ENCODE results near the gene RPL5. TPM values are rescaled to one million over a fixed set of nuclear protein-coding genes. Genes with fewer than 3 reads are reported as not detected.

RPL5 gene
- total RNA-seq, 4 donors from 2014 or later: 1,085 to 2,182 (median 1,790) TPM

DNA sequence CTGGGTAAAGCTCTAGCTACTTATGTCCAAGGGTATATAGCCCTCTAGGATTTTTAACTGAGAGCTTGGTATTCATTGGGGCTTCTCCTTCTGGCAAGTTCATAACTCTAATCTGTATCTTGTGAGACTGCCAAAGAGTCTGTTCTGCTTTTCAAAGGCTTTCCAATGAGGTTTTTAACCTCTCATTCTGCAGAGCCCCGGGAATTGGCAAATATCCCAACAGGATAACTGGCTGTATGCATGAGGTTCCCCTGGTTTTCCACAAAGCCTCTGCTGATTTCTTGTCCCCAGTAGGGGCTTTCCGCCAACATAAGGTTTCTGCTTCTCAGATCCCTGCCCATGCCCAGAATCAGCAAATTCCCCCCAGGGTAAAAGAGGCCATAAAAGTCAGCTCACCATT is 40.9 kb downstream of the RPL5 start:
- H3K36me3 ChIP-seq: peaks cover 0 to 2% (median 0%) of the 10 kb centered on the region in 4 donors
- peaks cover 0 to 16% (median 14%) of the 10 kb centered on the region in 4 donors for H3K4me1 ChIP-seq
- H3K4me3 ChIP-seq: no peak overlapping the region
- no peak overlapping the region for H3K27ac ChIP-seq (replicated peaks in 1 of 4)
- WGBS: 83% methylated on average over 2 of the region's 2 CpGs
- H3K9me3 ChIP-seq: peaks cover 0 to 6% (median 0%) of the 10 kb centered on the region in 4 donors
- intact Hi-C loops (cut with DNase I): no loop called here
- no peak for DNase-seq (ENCODE audit: extremely low spot score)
- TF ChIP-seq, protein P1, sequence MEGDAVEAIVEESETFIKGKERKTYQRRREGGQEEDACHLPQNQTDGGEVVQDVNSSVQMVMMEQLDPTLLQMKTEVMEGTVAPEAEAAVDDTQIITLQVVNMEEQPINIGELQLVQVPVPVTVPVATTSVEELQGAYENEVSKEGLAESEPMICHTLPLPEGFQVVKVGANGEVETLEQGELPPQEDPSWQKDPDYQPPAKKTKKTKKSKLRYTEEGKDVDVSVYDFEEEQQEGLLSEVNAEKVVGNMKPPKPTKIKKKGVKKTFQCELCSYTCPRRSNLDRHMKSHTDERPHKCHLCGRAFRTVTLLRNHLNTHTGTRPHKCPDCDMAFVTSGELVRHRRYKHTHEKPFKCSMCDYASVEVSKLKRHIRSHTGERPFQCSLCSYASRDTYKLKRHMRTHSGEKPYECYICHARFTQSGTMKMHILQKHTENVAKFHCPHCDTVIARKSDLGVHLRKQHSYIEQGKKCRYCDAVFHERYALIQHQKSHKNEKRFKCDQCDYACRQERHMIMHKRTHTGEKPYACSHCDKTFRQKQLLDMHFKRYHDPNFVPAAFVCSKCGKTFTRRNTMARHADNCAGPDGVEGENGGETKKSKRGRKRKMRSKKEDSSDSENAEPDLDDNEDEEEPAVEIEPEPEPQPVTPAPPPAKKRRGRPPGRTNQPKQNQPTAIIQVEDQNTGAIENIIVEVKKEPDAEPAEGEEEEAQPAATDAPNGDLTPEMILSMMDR (IDR thresholded peaks at IDR 0.05): no peak
- TF ChIP-seq POLR2AphosphoS5 (IDR thresholded peaks at IDR 0.05) (no peak), POLR2A (IDR thresholded peaks at IDR 0.05; ENCODE audit: low read depth) (no peak), EP300 (IDR thresholded peaks at IDR 0.05) (no peak)
- H3K27me3 ChIP-seq: no peaks in the 10 kb centered on the region

DNA sequence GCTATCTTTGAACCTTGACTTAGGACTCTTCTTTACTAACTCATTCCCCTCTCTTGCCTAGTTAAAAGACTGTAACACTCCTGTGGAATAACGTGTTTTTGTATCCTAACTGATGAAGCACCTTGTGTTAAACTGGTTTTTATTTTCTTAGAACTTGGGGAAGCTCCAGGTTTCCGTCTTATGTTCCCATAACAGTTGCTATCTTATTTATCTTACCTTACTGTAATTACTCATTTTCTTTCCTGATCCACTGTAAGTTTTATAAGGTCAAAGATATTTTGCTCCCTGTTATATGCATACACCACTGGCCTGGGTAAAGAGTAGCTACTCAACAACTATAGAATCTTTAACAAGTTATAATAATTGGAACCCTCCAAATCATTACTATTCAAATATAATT is 43.1 kb downstream of the RPL5 start:
- Histone ChIP-seq H3K4me1 (peaks cover 0 to 28% (median 22%) of the 10 kb centered on the region in 4 donors), H3K36me3 (peaks cover 0 to 2% (median 0%) of the 10 kb centered on the region in 4 donors), H3K9me3 (peaks cover 0 to 6% (median 0%) of the 10 kb centered on the region in 4 donors), H3K27ac (replicated peaks in 1 of 4) (no peak overlapping the region), H3K27me3 (no peaks in the 10 kb centered on the region), H3K4me3 (no peak overlapping the region)
- TF ChIP-seq EP300 (IDR thresholded peaks at IDR 0.05): no peak
- TF ChIP-seq POLR2AphosphoS5 (IDR thresholded peaks at IDR 0.05): no peak
- no peak for DNase-seq (ENCODE audit: extremely low spot score)
- WGBS: 88% methylated on average over 2 of the region's 2 CpGs
- intact Hi-C loops (cut with DNase I): no loop called here

DNA sequence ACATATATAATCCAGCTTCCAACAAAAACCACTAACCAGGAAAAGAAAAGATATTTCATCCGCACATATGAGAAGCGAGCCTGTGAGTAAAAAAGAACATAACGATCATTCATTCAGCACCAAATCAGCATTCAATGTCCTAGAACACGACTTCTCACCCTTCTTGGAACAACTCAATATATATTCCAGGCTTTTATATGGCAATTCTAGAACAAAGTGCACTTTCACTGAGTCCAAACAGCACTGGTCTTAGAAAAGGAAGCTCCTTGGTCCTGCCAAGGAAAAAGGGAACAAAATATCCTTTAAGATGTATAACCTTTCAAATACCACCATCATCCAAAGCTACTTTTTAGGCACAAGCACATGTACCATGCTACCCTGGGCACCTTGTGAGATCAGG is 44.5 kb downstream of the RPL5 start:
- Histone ChIP-seq H3K9me3 (peaks cover 0 to 6% (median 0%) of the 10 kb centered on the region in 4 donors), H3K27me3 (no peaks in the 10 kb centered on the region), H3K4me1 (peaks cover 0 to 28% (median 22%) of the 10 kb centered on the region in 4 donors), H3K27ac (replicated peaks in 1 of 4) (no peak overlapping the region), H3K4me3 (no peak overlapping the region), H3K36me3 (peaks cover 0 to 2% (median 0%) of the 10 kb centered on the region in 4 donors)
- TF ChIP-seq POLR2AphosphoS5 (IDR thresholded peaks at IDR 0.05): no peak
- no peak for TF ChIP-seq POLR2A (IDR thresholded peaks at IDR 0.05; ENCODE audit: low read depth)
- no peak for DNase-seq (ENCODE audit: extremely low spot score)
- intact Hi-C loops (cut with DNase I): no loop called here
- 92% methylated on average over 4 of the region's 4 CpGs for WGBS

DNA sequence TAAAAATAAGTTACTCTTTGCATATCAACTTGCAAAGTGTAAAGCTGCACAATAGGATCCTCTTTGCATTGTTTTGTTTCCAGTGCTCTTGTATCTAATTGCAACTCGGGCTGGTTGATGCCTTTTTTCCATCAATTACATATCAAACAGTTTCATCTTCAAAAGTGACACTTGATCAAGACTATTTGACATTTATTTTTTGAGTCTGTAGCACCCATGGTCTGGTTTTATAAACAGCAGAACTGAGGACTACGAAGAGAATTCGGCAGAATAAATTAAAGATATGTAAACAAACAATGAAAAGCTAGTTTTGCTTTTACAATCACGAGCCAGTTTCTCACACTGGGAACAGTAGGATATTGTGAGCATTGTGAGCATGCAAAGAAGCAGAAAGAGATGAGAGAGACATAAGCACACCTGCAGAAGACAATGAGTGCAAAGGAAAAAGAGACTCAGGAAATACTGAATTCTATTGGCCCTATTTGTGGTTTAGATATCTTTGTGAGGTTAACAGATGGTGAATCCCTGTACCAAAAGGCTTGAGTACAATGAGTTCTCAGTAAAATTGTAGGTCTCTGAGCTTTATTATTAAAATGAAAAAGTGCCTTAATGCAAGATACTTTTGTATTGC is 45.4 kb downstream of the RPL5 start:
- peaks cover 0 to 28% (median 22%) of the 10 kb centered on the region in 4 donors for H3K4me1 ChIP-seq
- H3K4me3 ChIP-seq: no peak overlapping the region
- no peaks in the 10 kb centered on the region for H3K27me3 ChIP-seq
- no peak overlapping the region for H3K27ac ChIP-seq (replicated peaks in 1 of 4)
- H3K36me3 ChIP-seq: peaks cover 0 to 2% (median 0%) of the 10 kb centered on the region in 4 donors
- no peak for DNase-seq (ENCODE audit: extremely low spot score)
- H3K9me3 ChIP-seq: peaks cover 0 to 6% (median 0%) of the 10 kb centered on the region in 4 donors
- intact Hi-C loops (cut with DNase I): no loop called here
- 33% methylated on average over 4 of the region's 4 CpGs for WGBS
- TF ChIP-seq EP300 (IDR thresholded peaks at IDR 0.05) (no peak), POLR2A (IDR thresholded peaks at IDR 0.05; ENCODE audit: low read depth) (no peak), POLR2AphosphoS5 (IDR thresholded peaks at IDR 0.05) (no peak)
- TF ChIP-seq, protein P1 (IDR thresholded peaks at IDR 0.05): no peak

DNA sequence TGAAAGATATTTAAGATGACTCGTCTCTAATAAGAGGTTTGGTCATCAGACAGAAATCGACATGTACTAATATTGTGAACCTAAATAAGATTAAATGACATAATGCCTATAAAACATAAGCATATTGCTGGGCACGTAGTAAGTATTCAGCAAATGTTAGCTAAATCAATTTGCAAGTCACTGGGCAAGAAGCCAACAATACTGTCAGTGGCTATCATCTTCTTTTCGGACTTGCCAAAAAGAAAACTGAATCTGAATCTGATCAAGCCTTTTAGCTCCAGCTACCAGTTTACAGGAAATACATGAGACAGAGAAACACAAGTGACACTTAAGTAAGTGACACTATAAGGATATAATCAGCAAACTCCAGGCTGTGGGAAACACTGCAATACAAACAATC is 46.0 kb downstream of the RPL5 start:
- Histone ChIP-seq H3K27ac (replicated peaks in 1 of 4) (no peak overlapping the region), H3K36me3 (peaks cover 0 to 2% (median 0%) of the 10 kb centered on the region in 4 donors), H3K4me1 (peaks cover 0 to 28% (median 22%) of the 10 kb centered on the region in 4 donors), H3K9me3 (peaks cover 0 to under 1% (median 0%) of the 10 kb centered on the region in 4 donors), H3K27me3 (no peaks in the 10 kb centered on the region), H3K4me3 (no peak overlapping the region)
- DNase-seq (ENCODE audit: extremely low spot score): no peak
- intact Hi-C loops (cut with DNase I): no loop called here
- 52% methylated on average over 4 of the region's 4 CpGs for WGBS
- TF ChIP-seq EP300 (IDR thresholded peaks at IDR 0.05) (no peak), POLR2A (IDR thresholded peaks at IDR 0.05; ENCODE audit: low read depth) (no peak), POLR2AphosphoS5 (IDR thresholded peaks at IDR 0.05) (no peak)
- TF ChIP-seq, protein P1 (IDR thresholded peaks at IDR 0.05): no peak
